Measurements from ENCODE around the gene ZNF385A. TPM values are rescaled to one million over a fixed set of nuclear protein-coding genes. Genes with fewer than 3 reads are reported as not detected.

ZNF385A gene
- total and polyA plus RNA-seq, 2 donors (not counting 3 experiments of a cell fraction or from before 2014, with no cell fraction given): 1.6 to 7.9 TPM

- Histone ChIP-seq H3K4me3 (replicated peaks in 1 of 3; ENCODE audit: insufficient read depth in 1 of 3, low read depth in 1 of 3, low read length in 3 of 3) (peak overlapping the region in 2 of 3 experiments; percentile 6 to 62), H3K27me3 (ENCODE audit: control insufficient read depth in 2 of 2, insufficient read depth in 2 of 2, low read length in 2 of 2) (no peaks in the 10 kb centered on the region), H3K9me3 (replicated peaks; ENCODE audit: control insufficient read depth, insufficient read depth, low read length) (no peaks in the 10 kb centered on the region), H3K27ac (ENCODE audit: insufficient read depth, low read depth, low read length) (peak overlapping the region; percentile 96), H2AFZ (ENCODE audit: low read depth, low read length) (no peak overlapping the region), H3K9ac (replicated peaks; ENCODE audit: extremely low read depth, insufficient read depth, low read length) (peak overlapping the region; percentile 74), H3K36me3 (ENCODE audit: control insufficient read depth in 2 of 2, extremely low read depth in 1 of 2, insufficient read depth in 2 of 2, low read length in 2 of 2) (peaks cover 26 to 45% of the 10 kb centered on the region in 2 experiments), H3K4me1 (ENCODE audit: control insufficient read depth, extremely low read depth, insufficient read depth, low read length) (peaks cover 60% of the 10 kb centered on the region), H4K20me1 (replicated peaks; ENCODE audit: control insufficient read depth, extremely low read depth, insufficient read depth, low read length) (no peaks in the 10 kb centered on the region), H3K79me2 (ENCODE audit: control insufficient read depth, insufficient read depth, low read length) (peaks cover 97% of the 10 kb centered on the region), H3K4me2 (ENCODE audit: insufficient read depth, low read length) (peak overlapping the region; percentile 98), H3K9me1 (replicated peaks; ENCODE audit: control insufficient read depth, extremely low read depth, insufficient read depth, low read length) (no peaks in the 10 kb centered on the region)
- no peak for TF ChIP-seq GATA2 (IDR thresholded peaks at IDR 0.05; ENCODE audit: insufficient read depth, insufficient read length, low read depth, low read length)
- peak; percentile 38 for TF ChIP-seq POLR2AphosphoS5 (IDR thresholded peaks at IDR 0.05; ENCODE audit: insufficient read depth, low read depth, low read length)
- TF ChIP-seq POLR2A (IDR thresholded peaks at IDR 0.05; ENCODE audit: low read depth, low read length): peak; percentile 15
- ChIA-PET POLR2A (interaction anchor here (1.8 to 8.7 kb wide), 4 partner anchors 13 to 26 kb away, joined by 4 to 60 read pairs (median 24); no protein-coding TSS in a partner anchor), CTCF (interaction anchor here (1.3 to 11.8 kb wide), 7 partner anchors 8 to 42 kb away, joined by 5 to 221 read pairs (median 10); no protein-coding TSS in a partner anchor)
- DNase-seq (ENCODE audit: low read depth, low spot score) (peak; percentile 41), FAIRE-seq (no peak)
- no TSS peak for BruUV-seq (replicated peaks)
- intact Hi-C loops (cut with micrococcal nuclease): loop anchor here (5.0 kb wide), 1 partner anchor 130 kb away; the partner anchor contains the start of genes CBX5 and HNRNPA1
- dilution Hi-C loops (cut with MboI; ENCODE audit: extremely low pct_ligation_motif_present, low sequenced_read_pairs): no loop called here
Observed at GRCh38 chr12:54412348-54412747, 27.8 kb upstream of the ZNF385A start.

- no peaks in the 10 kb centered on the region for H3K9me3 ChIP-seq (replicated peaks; ENCODE audit: control insufficient read depth, insufficient read depth, low read length)
- TF ChIP-seq POLR2AphosphoS5 (IDR thresholded peaks at IDR 0.05; ENCODE audit: insufficient read depth, low read depth, low read length) (peak; percentile 77), MYC (IDR thresholded peaks at IDR 0.05; ENCODE audit: low read depth, low read length) (peak; percentile 61), MAX (IDR thresholded peaks at IDR 0.05; ENCODE audit: insufficient read depth, insufficient read length) (peak; percentile 84), JUN (IDR thresholded peaks at IDR 0.05; ENCODE audit: borderline replicate concordance, insufficient read depth, insufficient read length, low read depth) (peak; percentile 70), EZH2 (IDR thresholded peaks at IDR 0.05; ENCODE audit: borderline replicate concordance, low read depth, low read length, severe bottlenecking) (no peak), CTCF (IDR thresholded peaks at IDR 0.05; ENCODE audit: extremely low read depth in 1 of 2, insufficient read depth in 1 of 2, low read depth in 1 of 2, low read length in 2 of 2) (no peak), POLR2A (IDR thresholded peaks at IDR 0.05; ENCODE audit: low read depth, low read length) (no peak), FOS (IDR thresholded peaks at IDR 0.05; ENCODE audit: borderline replicate concordance, insufficient read depth, low read length) (peak; percentile 91)
- H4K20me1 ChIP-seq (replicated peaks; ENCODE audit: control insufficient read depth, extremely low read depth, insufficient read depth, low read length): no peaks in the 10 kb centered on the region
- ChIA-PET CTCF (interaction anchor here (0.7 to 11.8 kb wide), 13 partner anchors 7 to 87 kb away, joined by 3 to 221 read pairs (median 6); partner anchors contain the start of genes COPZ1 and ITGA5), POLR2A (interaction anchor here (1.3 to 8.7 kb wide), 5 partner anchors 12 to 33 kb away, joined by 3 to 60 read pairs (median 19); no protein-coding TSS in a partner anchor)
- peak overlapping the region; percentile 98 for H3K4me2 ChIP-seq (ENCODE audit: insufficient read depth, low read length)
- H3K79me2 ChIP-seq (ENCODE audit: control insufficient read depth, insufficient read depth, low read length): peaks cover 97% of the 10 kb centered on the region
- H3K27ac ChIP-seq (ENCODE audit: insufficient read depth, low read depth, low read length): peak overlapping the region; percentile 96
- dilution Hi-C loops (cut with MboI; ENCODE audit: extremely low pct_ligation_motif_present, low sequenced_read_pairs) (no loop called here), intact Hi-C loops (cut with micrococcal nuclease) (loop anchor here (1.0 to 5.0 kb wide), 4 partner anchors 8 to 129 kb away; partner anchors contain the start of genes CBX5, HNRNPA1 and ITGA5)
- peak; percentile 88 for DNase-seq (ENCODE audit: low read depth, low spot score)
- no peak overlapping the region for H3K4me3 ChIP-seq (replicated peaks in 1 of 3; ENCODE audit: insufficient read depth in 1 of 3, low read depth in 1 of 3, low read length in 3 of 3)
- no peak overlapping the region for H2AFZ ChIP-seq (ENCODE audit: low read depth, low read length)
- peak; percentile 91 for FAIRE-seq
- peaks cover 31 to 46% of the 10 kb centered on the region in 2 experiments for H3K36me3 ChIP-seq (ENCODE audit: control insufficient read depth in 2 of 2, extremely low read depth in 1 of 2, insufficient read depth in 2 of 2, low read length in 2 of 2)
- no TSS peak for BruUV-seq (replicated peaks)
- H3K4me1 ChIP-seq (ENCODE audit: control insufficient read depth, extremely low read depth, insufficient read depth, low read length): peaks cover 58% of the 10 kb centered on the region
- no peaks in the 10 kb centered on the region for H3K9me1 ChIP-seq (replicated peaks; ENCODE audit: control insufficient read depth, extremely low read depth, insufficient read depth, low read length)
- no peaks in the 10 kb centered on the region for H3K27me3 ChIP-seq (ENCODE audit: control insufficient read depth in 2 of 2, insufficient read depth in 2 of 2, low read length in 2 of 2)
- peak overlapping the region; percentile 74 for H3K9ac ChIP-seq (replicated peaks; ENCODE audit: extremely low read depth, insufficient read depth, low read length)
Observed at GRCh38 chr12:54411391-54412241, 27.1 kb upstream of the ZNF385A start.

All from endothelial cell of umbilical vein (primary cell).